GM18951 (cell line): ENCODE data around the gene ANKS1A.

Experiments used
- POLR2A ChIP-seq: IDR thresholded peaks from 4 replicates; pipeline ENCODE4 v1.6.1; 2011; ENCODE audit warnings: mild to moderate bottlenecking; ENCODE audit not compliant: insufficient read length, insufficient read depth; ENCODE audit errors: extremely low read depth
- in situ Hi-C: fragments of 300-500 bp; cut with MboI; formaldehyde crosslinking; loops from one replicate; pipeline ENCODE4 v1.12.0; 2022; ENCODE audit warnings: low sequenced_read_pairs, mixed read lengths, inconsistent platforms; ENCODE audit not compliant: unreplicated experiment

ANKS1A gene

DNA sequence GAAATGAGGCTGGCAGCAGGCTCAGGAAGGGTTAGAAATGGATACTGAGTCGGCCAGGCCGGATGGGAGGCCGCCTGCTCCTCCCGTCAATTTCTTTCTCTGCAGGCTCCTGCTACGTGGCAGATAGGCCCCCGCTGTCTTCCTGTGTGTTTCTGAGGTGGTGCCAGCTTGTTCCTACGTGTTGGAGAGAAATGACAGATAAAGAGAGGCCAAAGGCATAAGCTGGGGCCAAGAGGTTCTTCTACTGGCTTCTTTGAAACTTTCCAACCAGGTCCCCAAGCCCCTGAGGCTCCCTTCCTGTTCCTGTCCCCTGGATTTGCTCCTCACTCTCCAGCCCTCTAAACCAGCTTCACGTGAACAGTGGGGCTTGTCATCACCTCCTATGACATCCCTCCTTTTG lies 175.2 kb downstream of the ANKS1A start:
- in situ Hi-C loops = no loop called here
- no peak for TF ChIP-seq POLR2A

DNA sequence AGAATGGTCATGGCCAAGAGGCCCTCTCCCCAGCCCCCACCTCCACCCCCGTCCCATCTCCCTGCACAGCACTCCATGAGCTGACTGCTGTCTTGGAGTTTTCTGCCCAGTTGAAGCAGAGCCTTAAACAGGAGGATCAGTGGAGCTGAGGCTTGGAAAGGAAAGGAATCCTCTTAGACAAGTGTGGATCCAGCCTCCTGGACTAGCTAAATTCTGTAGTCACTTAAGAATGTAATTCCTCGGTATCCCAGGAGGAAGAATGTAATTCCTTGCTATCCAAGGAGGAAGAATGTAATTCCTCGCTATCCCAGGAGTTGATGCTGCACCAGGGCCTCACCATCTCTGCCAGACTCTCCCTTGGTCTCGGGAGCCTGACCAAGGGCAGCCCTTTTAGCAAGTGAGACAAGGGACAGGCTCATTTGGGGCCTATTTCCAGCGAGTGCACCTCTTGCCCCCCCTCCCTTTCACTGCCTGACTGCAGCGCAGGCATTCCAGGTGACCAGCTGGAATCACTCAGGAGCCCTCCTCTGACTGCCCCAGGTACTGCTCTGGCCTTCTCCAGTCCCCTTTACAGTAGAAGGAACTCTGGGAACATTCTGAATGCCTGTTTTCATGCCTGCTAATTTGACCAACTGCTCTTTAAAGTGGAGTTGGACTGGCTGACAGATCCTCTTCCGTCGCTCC lies 175.8 kb downstream of the ANKS1A start:
- TF ChIP-seq POLR2A = no peak
- in situ Hi-C loops = no loop called here

- in situ Hi-C loops = no loop called here
- TF ChIP-seq POLR2A = no peak
Measured at GRCh38 chr6:35065441-35065800, 176.4 kb downstream of the ANKS1A start.

- in situ Hi-C loops = no loop called here
- TF ChIP-seq POLR2A = no peak
Measured at GRCh38 chr6:35065870-35066269, 176.8 kb downstream of the ANKS1A start.

- no peak for TF ChIP-seq POLR2A
- in situ Hi-C loops = no loop called here
Measured at GRCh38 chr6:35067234-35067633, 178.2 kb downstream of the ANKS1A start.

DNA sequence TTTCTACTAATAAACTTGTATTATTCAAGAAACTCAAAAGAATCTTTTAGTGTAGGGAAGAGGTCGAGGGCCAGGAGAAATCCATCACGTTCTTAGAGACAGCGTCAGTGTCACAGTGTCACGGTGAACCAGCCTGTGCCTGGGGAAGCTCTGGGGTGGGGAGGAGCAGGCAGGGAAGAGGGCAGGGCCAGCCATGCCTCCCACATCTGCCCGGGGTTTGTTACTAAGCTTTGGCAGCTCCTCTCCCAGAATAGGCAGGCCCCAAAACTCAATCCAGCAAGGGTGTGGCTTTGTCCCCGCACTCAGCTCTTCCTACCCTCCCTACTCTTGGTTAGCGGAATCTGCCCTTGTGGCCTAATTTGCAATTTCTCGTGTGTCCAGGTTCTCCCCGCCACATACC lies 179.2 kb downstream of the ANKS1A start:
- in situ Hi-C loops = no loop called here
- no peak for TF ChIP-seq POLR2A

DNA sequence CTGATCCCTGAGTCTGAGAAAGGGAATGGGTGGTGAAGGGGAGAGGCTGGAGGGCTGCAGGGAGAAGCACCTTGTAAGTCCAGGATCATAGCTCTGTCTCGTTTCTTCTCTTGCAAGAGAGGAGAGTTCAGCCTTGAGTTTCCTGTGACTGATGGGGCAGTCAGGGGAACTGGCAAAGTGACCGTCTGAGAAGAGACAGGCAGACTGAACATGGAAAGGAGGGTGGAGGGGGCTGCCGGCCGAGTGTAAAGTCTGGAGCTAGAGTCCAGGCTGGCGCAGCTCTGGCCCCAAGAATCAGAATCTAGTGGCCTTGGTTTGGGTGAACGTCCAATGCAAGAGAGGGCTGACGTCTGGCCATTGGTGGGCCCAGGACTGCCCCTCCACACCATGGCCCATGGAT lies 179.6 kb downstream of the ANKS1A start:
- in situ Hi-C loops = no loop called here
- TF ChIP-seq POLR2A = no peak

DNA sequence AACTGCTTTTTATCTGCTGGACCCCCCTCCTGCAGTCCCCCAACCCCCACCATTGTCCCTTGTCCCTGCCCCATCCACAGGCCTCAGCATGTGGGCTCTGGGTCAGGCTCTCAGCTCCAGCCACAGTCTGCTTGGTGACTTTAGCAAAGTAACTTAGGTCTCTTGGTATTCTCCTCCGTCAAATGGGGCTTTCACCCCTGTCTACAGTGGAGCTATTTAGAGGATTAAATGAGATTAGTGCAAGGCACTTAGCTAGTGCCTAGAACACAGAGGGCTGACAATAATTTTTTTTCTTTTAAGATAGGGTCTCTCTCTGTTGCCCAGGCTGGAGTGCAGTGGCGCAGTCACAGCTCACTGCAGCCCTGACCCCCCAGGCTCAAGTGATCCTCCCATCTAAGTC lies 180.2 kb downstream of the ANKS1A start:
- in situ Hi-C loops = no loop called here
- no peak for TF ChIP-seq POLR2A

- in situ Hi-C loops = no loop called here
Measured at GRCh38 chr6:35070111-35070510, 181.1 kb downstream of the ANKS1A start.

GRCh38 chr6:35071347-35071994 lies 182.4 kb downstream of the ANKS1A start:
- in situ Hi-C loops = no loop called here
- no peak for TF ChIP-seq POLR2A

More at GRCh38 chr6:35070111-35070510, 181.1 kb downstream of the ANKS1A start:
- TF ChIP-seq POLR2A = no peak

DNA sequence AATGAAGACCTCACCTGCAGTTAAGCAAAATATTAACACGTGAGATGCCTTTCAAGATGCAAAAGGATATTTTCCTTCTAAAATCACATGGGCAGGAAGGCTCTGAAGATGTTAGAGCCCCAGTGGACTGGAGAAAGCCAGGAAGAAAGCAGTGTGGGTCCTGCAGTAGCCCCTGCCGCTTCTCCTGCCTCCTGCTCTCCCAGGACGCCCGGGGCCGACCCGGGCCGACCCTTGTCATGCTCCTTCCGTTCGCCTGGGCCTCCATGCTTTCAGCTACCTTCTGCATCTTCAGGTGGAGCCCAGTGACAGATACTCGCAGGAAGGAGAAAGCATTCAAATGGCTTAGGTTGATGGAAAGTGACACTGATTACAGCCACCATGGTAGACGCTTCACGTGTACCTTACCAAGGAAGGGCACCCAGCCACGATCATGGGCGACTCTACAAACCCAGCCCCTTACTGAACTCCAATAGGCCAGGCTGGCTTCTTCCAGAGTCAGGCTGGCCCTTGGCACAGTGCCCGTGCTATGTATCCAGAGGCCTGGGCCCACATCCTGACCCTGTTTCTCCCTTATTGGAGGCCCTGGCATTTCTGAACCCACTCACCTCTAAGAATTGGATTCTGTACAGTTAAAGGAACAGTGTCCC lies 183.1 kb downstream of the ANKS1A start:
- no peak for TF ChIP-seq POLR2A
- in situ Hi-C loops = no loop called here

GRCh38 chr6:35072698-35073055 lies 183.6 kb downstream of the ANKS1A start:
- in situ Hi-C loops = no loop called here
- no peak for TF ChIP-seq POLR2A

GRCh38 chr6:35073211-35073610 lies 184.2 kb downstream of the ANKS1A start:
- in situ Hi-C loops = no loop called here
- TF ChIP-seq POLR2A = no peak
